ENCODE results near the gene ERGIC1.

The ERGIC1 gene

GRCh38 chr5:172959824-172960799, 126.1 kb downstream of the ERGIC1 start:
- 0 out of 2 replicates have a peak, but pooled peaks cover 4% of the 10 kb centered on the region for H3F3A ChIP-seq (ENCODE audit: insufficient read depth)
- H2AFZ ChIP-seq (ENCODE audit: low read depth, low read length, severe bottlenecking): no peak overlapping the region
- no peak overlapping the region for H3K27ac ChIP-seq (ENCODE audit: low read depth, low read length)
- no peaks in the 10 kb centered on the region for H3K27me3 ChIP-seq (ENCODE audit: low read length)
- no peaks in the 10 kb centered on the region for H3K36me3 ChIP-seq (ENCODE audit: low read length)
- peaks cover 11% of the 10 kb centered on the region; the same call in 1 of the 2 replicates for H3K79me2 ChIP-seq (ENCODE audit: insufficient read depth, low read length)
- peak overlapping the region; percentile 80 for H3K9ac ChIP-seq (ENCODE audit: low read length)
- no peaks in the 10 kb centered on the region for H4K20me1 ChIP-seq (ENCODE audit: low read depth, low read length)
- TF ChIP-seq CTCF (IDR thresholded peaks at IDR 0.05; ENCODE audit: insufficient read depth, low read length, poor library complexity, severe bottlenecking): no peak
- no peak for TF ChIP-seq EZH2phosphoT487 (conservative IDR thresholded peaks at IDR 0.05; ENCODE audit: low read length)
- no peaks in the 10 kb centered on the region for H3K9me3 ChIP-seq (ENCODE audit: insufficient read depth, low read length)
- H3K9me2 ChIP-seq (replicated peaks; ENCODE audit: insufficient read depth, low read length): no peaks in the 10 kb centered on the region
- H3K4me2 ChIP-seq (ENCODE audit: low read depth, low read length, poor library complexity, severe bottlenecking): peak overlapping the region; percentile 54
- H3K4me3 ChIP-seq (ENCODE audit: insufficient read depth, low read length, poor library complexity, severe bottlenecking): peak overlapping the region; percentile 81

GRCh38 chr5:172969921-172970320, 135.9 kb downstream of the ERGIC1 start:
- H3K9ac ChIP-seq (ENCODE audit: low read length): no peak overlapping the region
- no peaks in the 10 kb centered on the region for H3K79me2 ChIP-seq (ENCODE audit: insufficient read depth, low read length)
- no peak overlapping the region for H3K27ac ChIP-seq (ENCODE audit: low read depth, low read length)
- no peak overlapping the region for H2AFZ ChIP-seq (ENCODE audit: low read depth, low read length, severe bottlenecking)
- H3K36me3 ChIP-seq (ENCODE audit: low read length): no peaks in the 10 kb centered on the region
- no peaks in the 10 kb centered on the region for H3K9me3 ChIP-seq (ENCODE audit: insufficient read depth, low read length)
- no peaks in the 10 kb centered on the region for H4K20me1 ChIP-seq (ENCODE audit: low read depth, low read length)
- H3K4me2 ChIP-seq (ENCODE audit: low read depth, low read length, poor library complexity, severe bottlenecking): no peak overlapping the region
- TF ChIP-seq EZH2phosphoT487 (conservative IDR thresholded peaks at IDR 0.05; ENCODE audit: low read length) (no peak), CTCF (IDR thresholded peaks at IDR 0.05; ENCODE audit: insufficient read depth, low read length, poor library complexity, severe bottlenecking) (no peak)
- no peaks in the 10 kb centered on the region for H3F3A ChIP-seq (ENCODE audit: insufficient read depth)
- no peaks in the 10 kb centered on the region for H3K27me3 ChIP-seq (ENCODE audit: low read length)
- no peaks in the 10 kb centered on the region for H3K9me2 ChIP-seq (replicated peaks; ENCODE audit: insufficient read depth, low read length)
- no peak overlapping the region for H3K4me3 ChIP-seq (ENCODE audit: insufficient read depth, low read length, poor library complexity, severe bottlenecking)

GRCh38 chr5:172971482-172971881, 137.4 kb downstream of the ERGIC1 start:
- H3K36me3 ChIP-seq (ENCODE audit: low read length): no peaks in the 10 kb centered on the region
- no peaks in the 10 kb centered on the region for H3K27me3 ChIP-seq (ENCODE audit: low read length)
- H3K9me3 ChIP-seq (ENCODE audit: insufficient read depth, low read length): no peaks in the 10 kb centered on the region
- no peaks in the 10 kb centered on the region for H3K79me2 ChIP-seq (ENCODE audit: insufficient read depth, low read length)
- H2AFZ ChIP-seq (ENCODE audit: low read depth, low read length, severe bottlenecking): no peak overlapping the region
- H3K9me2 ChIP-seq (replicated peaks; ENCODE audit: insufficient read depth, low read length): no peaks in the 10 kb centered on the region
- no peak overlapping the region for H3K4me2 ChIP-seq (ENCODE audit: low read depth, low read length, poor library complexity, severe bottlenecking)
- H4K20me1 ChIP-seq (ENCODE audit: low read depth, low read length): no peaks in the 10 kb centered on the region
- no peak overlapping the region for H3K4me3 ChIP-seq (ENCODE audit: insufficient read depth, low read length, poor library complexity, severe bottlenecking)
- H3F3A ChIP-seq (ENCODE audit: insufficient read depth): no peaks in the 10 kb centered on the region
- H3K9ac ChIP-seq (ENCODE audit: low read length): no peak overlapping the region
- TF ChIP-seq EZH2phosphoT487 (conservative IDR thresholded peaks at IDR 0.05; ENCODE audit: low read length) (no peak), CTCF (IDR thresholded peaks at IDR 0.05; ENCODE audit: insufficient read depth, low read length, poor library complexity, severe bottlenecking) (no peak)
- no peak overlapping the region for H3K27ac ChIP-seq (ENCODE audit: low read depth, low read length)
